ENCODE data around the gene AFAP1L2.

- TF ChIP-seq ZNF70 (CRISPR knock-in tag; IDR thresholded peaks at IDR 0.05) (no peak), ZC3H10 (CRISPR knock-in tag; IDR thresholded peaks at IDR 0.05) (no peak), RARB (CRISPR knock-in tag; IDR thresholded peaks at IDR 0.05) (no peak), CSDC2 (CRISPR knock-in tag; IDR thresholded peaks at IDR 0.05) (no peak), ZFP30 (CRISPR knock-in tag; IDR thresholded peaks at IDR 0.05) (no peak), ARNTL (CRISPR knock-in tag; IDR thresholded peaks at IDR 0.05; ENCODE audit: borderline replicate concordance, low read depth) (no peak), GLIS3 (CRISPR knock-in tag; IDR thresholded peaks at IDR 0.05) (no peak), ZNF8 (CRISPR knock-in tag; IDR thresholded peaks at IDR 0.05) (no peak), ESRRG (CRISPR knock-in tag; IDR thresholded peaks at IDR 0.05) (no peak), TCF4 (CRISPR knock-in tag; IDR thresholded peaks at IDR 0.05; ENCODE audit: borderline replicate concordance) (no peak)
- TF ChIP-seq, protein P1, sequence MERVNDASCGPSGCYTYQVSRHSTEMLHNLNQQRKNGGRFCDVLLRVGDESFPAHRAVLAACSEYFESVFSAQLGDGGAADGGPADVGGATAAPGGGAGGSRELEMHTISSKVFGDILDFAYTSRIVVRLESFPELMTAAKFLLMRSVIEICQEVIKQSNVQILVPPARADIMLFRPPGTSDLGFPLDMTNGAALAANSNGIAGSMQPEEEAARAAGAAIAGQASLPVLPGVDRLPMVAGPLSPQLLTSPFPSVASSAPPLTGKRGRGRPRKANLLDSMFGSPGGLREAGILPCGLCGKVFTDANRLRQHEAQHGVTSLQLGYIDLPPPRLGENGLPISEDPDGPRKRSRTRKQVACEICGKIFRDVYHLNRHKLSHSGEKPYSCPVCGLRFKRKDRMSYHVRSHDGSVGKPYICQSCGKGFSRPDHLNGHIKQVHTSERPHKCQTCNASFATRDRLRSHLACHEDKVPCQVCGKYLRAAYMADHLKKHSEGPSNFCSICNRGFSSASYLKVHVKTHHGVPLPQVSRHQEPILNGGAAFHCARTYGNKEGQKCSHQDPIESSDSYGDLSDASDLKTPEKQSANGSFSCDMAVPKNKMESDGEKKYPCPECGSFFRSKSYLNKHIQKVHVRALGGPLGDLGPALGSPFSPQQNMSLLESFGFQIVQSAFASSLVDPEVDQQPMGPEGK (CRISPR knock-in tag; IDR thresholded peaks at IDR 0.05; ENCODE audit: borderline replicate concordance) = no peak
- TF ChIP-seq, protein P2, sequence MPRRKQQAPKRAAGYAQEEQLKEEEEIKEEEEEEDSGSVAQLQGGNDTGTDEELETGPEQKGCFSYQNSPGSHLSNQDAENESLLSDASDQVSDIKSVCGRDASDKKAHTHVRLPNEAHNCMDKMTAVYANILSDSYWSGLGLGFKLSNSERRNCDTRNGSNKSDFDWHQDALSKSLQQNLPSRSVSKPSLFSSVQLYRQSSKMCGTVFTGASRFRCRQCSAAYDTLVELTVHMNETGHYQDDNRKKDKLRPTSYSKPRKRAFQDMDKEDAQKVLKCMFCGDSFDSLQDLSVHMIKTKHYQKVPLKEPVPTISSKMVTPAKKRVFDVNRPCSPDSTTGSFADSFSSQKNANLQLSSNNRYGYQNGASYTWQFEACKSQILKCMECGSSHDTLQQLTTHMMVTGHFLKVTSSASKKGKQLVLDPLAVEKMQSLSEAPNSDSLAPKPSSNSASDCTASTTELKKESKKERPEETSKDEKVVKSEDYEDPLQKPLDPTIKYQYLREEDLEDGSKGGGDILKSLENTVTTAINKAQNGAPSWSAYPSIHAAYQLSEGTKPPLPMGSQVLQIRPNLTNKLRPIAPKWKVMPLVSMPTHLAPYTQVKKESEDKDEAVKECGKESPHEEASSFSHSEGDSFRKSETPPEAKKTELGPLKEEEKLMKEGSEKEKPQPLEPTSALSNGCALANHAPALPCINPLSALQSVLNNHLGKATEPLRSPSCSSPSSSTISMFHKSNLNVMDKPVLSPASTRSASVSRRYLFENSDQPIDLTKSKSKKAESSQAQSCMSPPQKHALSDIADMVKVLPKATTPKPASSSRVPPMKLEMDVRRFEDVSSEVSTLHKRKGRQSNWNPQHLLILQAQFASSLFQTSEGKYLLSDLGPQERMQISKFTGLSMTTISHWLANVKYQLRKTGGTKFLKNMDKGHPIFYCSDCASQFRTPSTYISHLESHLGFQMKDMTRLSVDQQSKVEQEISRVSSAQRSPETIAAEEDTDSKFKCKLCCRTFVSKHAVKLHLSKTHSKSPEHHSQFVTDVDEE (CRISPR knock-in tag; IDR thresholded peaks at IDR 0.05) = no peak
These were observed 83.8 kb downstream of the AFAP1L2 start for GRCh38 chr10:114320249-114321116.
